Activated CD4-positive, alpha-beta T cell treated with anti-CD3 and anti-CD28 coated beads, Interleukin-2, amount 50 U/mL, for 48 hours (primary cell): ENCODE results near the gene MOCOS.
"Not testable (repeated sequence)": the region's sequence is repeated elsewhere in the genome, so short reads cannot be mapped to it uniquely, and the experiment has no call there.

Source experiments
- DNase-seq, 2 experiments: peaks; one replicate each; pipeline ENCODE4 v3.0.0-alpha.2; 2020

Gene MOCOS

GRCh38 chr18:36201765-36202164 lies 14.5 kb downstream of the MOCOS start:
- no peak for DNase-seq

- no peak for DNase-seq
Observed at GRCh38 chr18:36203360-36203895, 16.1 kb downstream of the MOCOS start.

- no peak for DNase-seq
Observed at GRCh38 chr18:36205166-36205565, 17.9 kb downstream of the MOCOS start.

GRCh38 chr18:36207303-36207702 lies 20.0 kb downstream of the MOCOS start:
- DNase-seq: no peak

GRCh38 chr18:36207969-36208368 lies 20.7 kb downstream of the MOCOS start:
- not testable (repeated sequence) for DNase-seq

GRCh38 chr18:36211612-36212065 lies 24.3 kb downstream of the MOCOS start:
- DNase-seq: no peak

GRCh38 chr18:36212301-36213171 lies 25.2 kb downstream of the MOCOS start:
- no peak for DNase-seq

- no peak for DNase-seq
Observed at GRCh38 chr18:36214811-36215210, 27.5 kb downstream of the MOCOS start.

GRCh38 chr18:36215577-36215976 lies 28.3 kb downstream of the MOCOS start:
- DNase-seq: no peak

GRCh38 chr18:36217348-36217747 lies 30.1 kb downstream of the MOCOS start:
- DNase-seq: no peak

- DNase-seq: no peak
Observed at GRCh38 chr18:36229188-36229587, 41.9 kb downstream of the MOCOS start.

GRCh38 chr18:36240510-36240909 lies 53.2 kb downstream of the MOCOS start:
- DNase-seq: not testable (repeated sequence)

GRCh38 chr18:36241831-36242230 lies 54.5 kb downstream of the MOCOS start:
- no peak for DNase-seq

- no peak for DNase-seq
Observed at GRCh38 chr18:36247036-36247435, 59.7 kb downstream of the MOCOS start.

- DNase-seq: no peak
Observed at GRCh38 chr18:36249392-36249791, 62.1 kb downstream of the MOCOS start.

- DNase-seq: no peak
Observed at GRCh38 chr18:36250827-36251226, 63.5 kb downstream of the MOCOS start.

- no peak for DNase-seq
Observed at GRCh38 chr18:36255072-36255698, 67.9 kb downstream of the MOCOS start.

GRCh38 chr18:36256094-36256493 lies 68.8 kb downstream of the MOCOS start:
- DNase-seq: no peak

- DNase-seq: no peak
Observed at GRCh38 chr18:36262971-36263370, 75.7 kb downstream of the MOCOS start.

GRCh38 chr18:36264283-36264682 lies 77.0 kb downstream of the MOCOS start:
- no peak for DNase-seq

GRCh38 chr18:36265015-36265414 lies 77.7 kb downstream of the MOCOS start:
- no peak for DNase-seq

GRCh38 chr18:36269157-36269556 lies 81.9 kb downstream of the MOCOS start:
- no peak for DNase-seq

- no peak for DNase-seq
Observed at GRCh38 chr18:36271153-36271552, 83.9 kb downstream of the MOCOS start.

- no peak for DNase-seq
Observed at GRCh38 chr18:36273347-36273746, 86.0 kb downstream of the MOCOS start.
